HCT116 (cell line): ENCODE data around the gene RIN1. TPM values are rescaled to one million over a fixed set of nuclear protein-coding genes. Genes with fewer than 3 reads are reported as not detected.
"Not testable (repeated sequence)": the region's sequence is repeated elsewhere in the genome, so short reads cannot be mapped to it uniquely, and the experiment has no call there.

ENCODE experiments used
- ATAC-seq: fragments of 200-7000 bp; cut with Tn5 transposase; 2 replicates; pipeline ENCODE4 v1.9.1; 2020; ENCODE audit warnings: mild to moderate bottlenecking, moderate library complexity
- BruUV-seq: library from RNA; stranded (reverse); fragments of 400-500 nt; replicated peaks from 2 replicates; lab custom pipeline; 2021; lab: Mats Ljungman, UMichigan
- CTCF ChIA-PET: fragments of 300-600 bp; sonication (Branson Sonifier 250); formaldehyde crosslinking; loops from one replicate; lab custom pipeline; 2021; ENCODE audit warnings: antibody characterized with exemption; lab: Charles Lee
- POLR2A ChIA-PET: fragments of 300-600, 350-600 bp; sonication (Branson Sonifier 250); formaldehyde crosslinking; loops from one replicate; lab custom pipeline; 2021; ENCODE audit warnings: antibody characterized with exemption; lab: Charles Lee
- RAD21 ChIA-PET, 2 experiments: fragments of 300-600 bp; sonication (Branson Sonifier 250); formaldehyde crosslinking; loops; one replicate each; lab custom pipeline; 2023; ENCODE audit warnings: low total read pairs in 2 of 2; ENCODE audit not compliant: uncharacterized antibody in 2 of 2, unreplicated experiment in 2 of 2, low non-redundant PET in 1 of 2; lab: Charles Lee
- DNase-seq: peaks from one replicate; pipeline ENCODE4 v3.0.0-alpha.2; 2010; ENCODE audit warnings: low read depth, low spot score
- H2AFZ ChIP-seq: fragments of 200-600 bp; shearing (Covaris generic), sonication (generic); 2 replicates; pipeline ENCODE4 v1.6.1; 2017; ENCODE audit warnings: low read depth, mixed run types, mixed read lengths, antibody characterized with exemption, low read length; ENCODE audit not compliant: poor library complexity, severe bottlenecking
- H3K27ac ChIP-seq: 2 replicates; pipeline ENCODE4 v1.5.1; 2012; ENCODE audit warnings: low read depth, low read length
- H3K27me3 ChIP-seq: fragments of 200-600 bp; sonication (generic); 2 replicates; pipeline ENCODE4 v1.6.1; 2016; ENCODE audit warnings: mixed run types, low read length, mixed read lengths; ENCODE audit not compliant: insufficient read depth
- H3K36me3 ChIP-seq, 2 experiments: fragments of 200-500 bp in 1 of 2; fragments of 200-600 bp in 1 of 2; sonication (Bioruptor generic) in 1 of 2; sonication (generic) in 1 of 2; 2 replicates each; pipeline versions ENCODE4 v1.5.1 to v1.6.1; 2014 to 2016; ENCODE audit warnings: low read length in 2 of 2, inconsistent platforms in 1 of 2, mixed read lengths in 1 of 2, mixed run types in 1 of 2; ENCODE audit not compliant: insufficient read depth in 2 of 2, control insufficient read depth in 1 of 2
- H3K4me1 ChIP-seq, 2 experiments: fragments of 200-600 bp in 1 of 2; sonication (generic) in 1 of 2; 2 replicates each; pipeline versions ENCODE4 v1.5.1 to v1.6.1; 2012 to 2017; ENCODE audit warnings: low read length in 2 of 2, inconsistent platforms in 1 of 2, mild to moderate bottlenecking in 1 of 2, mixed read lengths in 1 of 2, mixed run types in 1 of 2, moderate library complexity in 1 of 2; ENCODE audit not compliant: insufficient read depth in 2 of 2, control insufficient read depth in 1 of 2
- H3K4me2 ChIP-seq: fragments of 200-600 bp; sonication (generic); 2 replicates; pipeline ENCODE4 v1.6.1; 2017; ENCODE audit warnings: mixed run types, low read length, mixed read lengths
- H3K4me3 ChIP-seq, 2 experiments: fragments of 200-600 bp in 1 of 2; sonication (generic) in 1 of 2; replicated peaks in 1 of 2; 2 replicates each; pipeline ENCODE4 v1.5.1; 2011 to 2016; ENCODE audit warnings: low read length in 2 of 2, control low read depth in 1 of 2, low read depth in 1 of 2, mild to moderate bottlenecking in 1 of 2, mixed read lengths in 1 of 2, mixed run types in 1 of 2
- H3K79me2 ChIP-seq: fragments of 200-600 bp; sonication (generic); 2 replicates; pipeline ENCODE4 v1.6.1; 2017; ENCODE audit warnings: mild to moderate bottlenecking, mixed run types, low read length, moderate library complexity, mixed read lengths; ENCODE audit not compliant: insufficient read depth
- H3K9ac ChIP-seq: fragments of 200-600 bp; sonication (generic); 2 replicates; pipeline ENCODE4 v1.6.1; 2016; ENCODE audit warnings: low read length, mixed read lengths
- H3K9me2 ChIP-seq: fragments of 200-600 bp; sonication (generic), shearing (Covaris generic); 2 replicates; pipeline ENCODE4 v1.6.1; 2017; ENCODE audit warnings: mixed run types, mild to moderate bottlenecking, moderate library complexity; ENCODE audit not compliant: insufficient read depth
- H3K9me3 ChIP-seq, 2 experiments: fragments of 200-500 bp in 1 of 2; fragments of 200-600 bp in 1 of 2; sonication (Bioruptor generic) in 1 of 2; sonication (generic) in 1 of 2; 2 replicates each; pipeline ENCODE4 v1.6.1; 2014 to 2017; ENCODE audit warnings: low read length in 2 of 2, mixed read lengths in 2 of 2, inconsistent platforms in 1 of 2, low read depth in 1 of 2, mild to moderate bottlenecking in 1 of 2, mixed run types in 1 of 2, moderate library complexity in 1 of 2; ENCODE audit not compliant: control insufficient read depth in 1 of 2, insufficient read depth in 1 of 2
- H4K20me1 ChIP-seq: fragments of 200-600 bp; sonication (generic), shearing (Covaris generic); 2 replicates; pipeline ENCODE4 v1.6.1; 2017; ENCODE audit warnings: mixed run types, mild to moderate bottlenecking, moderate library complexity; ENCODE audit not compliant: insufficient read depth
- CBX3 ChIP-seq: IDR thresholded peaks from 2 replicates; pipeline ENCODE4 v1.6.1; 2012; ENCODE audit warnings: low read depth
- CEBPB ChIP-seq: IDR thresholded peaks from 2 replicates; pipeline ENCODE4 v1.6.1; 2012; ENCODE audit warnings: low read depth
- ELF1 ChIP-seq: IDR thresholded peaks from 2 replicates; pipeline ENCODE4 v1.6.1; 2012; ENCODE audit warnings: low read depth, borderline replicate concordance
- FOSL1 ChIP-seq: IDR thresholded peaks from 2 replicates; pipeline ENCODE4 v1.6.1; 2012; ENCODE audit warnings: low read depth
- POLR2A ChIP-seq: IDR thresholded peaks from 2 replicates; pipeline ENCODE4 v1.7.0; 2011; ENCODE audit warnings: borderline replicate concordance; ENCODE audit not compliant: insufficient read depth, insufficient read length; ENCODE audit errors: extremely low read depth
- REST ChIP-seq: IDR thresholded peaks from 2 replicates; pipeline ENCODE4 v1.6.1; 2012; ENCODE audit warnings: low read depth
- TCF7L2 ChIP-seq: IDR thresholded peaks from 2 replicates; pipeline ENCODE4 v1.7.0; 2011; ENCODE audit warnings: borderline replicate concordance, inconsistent platforms; ENCODE audit not compliant: insufficient read depth, insufficient read length; ENCODE audit errors: extremely low read depth
- ZBTB33 ChIP-seq: IDR thresholded peaks from 2 replicates; pipeline ENCODE4 v1.6.1; 2011; ENCODE audit warnings: mild to moderate bottlenecking, low read length, moderate library complexity; ENCODE audit not compliant: insufficient replicate concordance; ENCODE audit errors: extremely low read depth
- ZNF274 ChIP-seq: fragments of 200-500 bp; sonication (Bioruptor generic); IDR thresholded peaks from 2 replicates; pipeline ENCODE4 v1.6.1; 2014; ENCODE audit warnings: mild to moderate bottlenecking, low read depth, low read length, inconsistent platforms
- intact Hi-C: fragments of 100-400 bp; cut with micrococcal nuclease; formaldehyde crosslinking; loops from 2 replicates; pipeline ENCODE4 v1.10.0; 2022
- total RNA-seq: library from RNA; stranded (reverse); gene quantifications from one replicate; pipeline ENCODE4 v1.2.1, GENCODE V29; 2021; ENCODE audit not compliant: unreplicated experiment
- TF ChIP-seq, protein P1 (sequence below): IDR thresholded peaks from 2 replicates; pipeline ENCODE4 v1.6.1; 2012

The RIN1 gene
- total RNA-seq, 1 experiment from 2014 or later: 38.7 TPM

DNA sequence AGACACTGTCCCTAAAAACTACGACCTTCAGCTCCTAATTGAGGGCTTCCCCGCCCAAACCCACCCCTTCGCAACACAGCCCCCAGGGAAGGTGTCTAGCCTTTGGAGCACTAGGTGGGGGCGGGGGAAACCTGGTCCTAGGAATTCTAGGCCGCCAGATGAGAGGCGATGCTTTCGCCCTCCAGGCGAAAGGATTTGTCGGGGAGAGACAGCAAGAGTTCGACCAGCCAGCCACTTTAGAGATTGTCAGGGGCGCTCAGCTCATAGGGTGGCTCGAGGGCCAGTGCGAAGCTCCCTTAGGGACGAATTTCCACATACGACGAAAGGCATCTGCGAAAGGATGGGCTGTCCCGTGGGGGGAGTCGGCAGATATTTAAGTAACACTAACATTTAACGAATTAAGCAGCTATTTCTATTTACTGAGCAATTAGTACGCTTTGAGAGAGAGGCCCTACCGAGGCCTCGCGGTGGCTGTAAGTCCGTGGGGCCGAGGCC lies 24.7 kb downstream of the RIN1 start:
- no peak for DNase-seq
- no peaks in the 10 kb centered on the region for H3K9me2 ChIP-seq
- H3K79me2 ChIP-seq: no peaks in the 10 kb centered on the region
- H3K4me1 ChIP-seq: peaks cover 16 to 37% of the 10 kb centered on the region in 2 experiments
- H3K9ac ChIP-seq: peak overlapping the region; percentile 71
- TSS peak; percentile 73 for BruUV-seq
- H2AFZ ChIP-seq: peak overlapping the region; percentile 74
- H3K27me3 ChIP-seq: no peaks in the 10 kb centered on the region
- peak overlapping the region; percentile 41 to 57 for H3K4me3 ChIP-seq
- no peaks in the 10 kb centered on the region for H3K36me3 ChIP-seq
- no peaks in the 10 kb centered on the region for H3K9me3 ChIP-seq
- no peaks in the 10 kb centered on the region for H4K20me1 ChIP-seq
- intact Hi-C loops: loop anchor here (1.0 to 5.0 kb wide), 3 partner anchors 61 to 119 kb away; partner anchors contain the start of gene SLC29A2
- H3K4me2 ChIP-seq: peak overlapping the region; percentile 99
- ChIA-PET RAD21 (interaction anchor here (1.8 to 2.9 kb wide), 3 partner anchors 24 to 75 kb away, joined by 6 to 17 read pairs (median 12); partner anchors contain the start of gene RIN1 (in 2 of the 2)), CTCF (interaction anchor here (0.6 to 3.4 kb wide), 22 partner anchors 9 to 367 kb away, joined by 3 to 121 read pairs (median 10); partner anchors contain the start of genes BRMS1, MRPL11, RBM4B and RIN1), POLR2A (interaction anchor here (0.7 to 3.0 kb wide), 7 partner anchors 10 to 366 kb away, joined by 3 to 18 read pairs (median 7); partner anchors contain the start of genes BRMS1, RBM4B, RIN1 and YIF1A)
- ATAC-seq: peak; percentile 57
- peak overlapping the region; percentile 72 for H3K27ac ChIP-seq
- no peak for TF ChIP-seq REST
- TF ChIP-seq FOSL1: no peak
- TF ChIP-seq, protein P1, sequence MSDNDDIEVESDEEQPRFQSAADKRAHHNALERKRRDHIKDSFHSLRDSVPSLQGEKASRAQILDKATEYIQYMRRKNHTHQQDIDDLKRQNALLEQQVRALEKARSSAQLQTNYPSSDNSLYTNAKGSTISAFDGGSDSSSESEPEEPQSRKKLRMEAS: no peak
- TF ChIP-seq ZBTB33: no peak
- no peak for TF ChIP-seq ELF1
- no peak for TF ChIP-seq TCF7L2
- no peak for TF ChIP-seq CEBPB
- no peak for TF ChIP-seq CBX3
- no peak for TF ChIP-seq ZNF274
- no peak for TF ChIP-seq POLR2A

DNA sequence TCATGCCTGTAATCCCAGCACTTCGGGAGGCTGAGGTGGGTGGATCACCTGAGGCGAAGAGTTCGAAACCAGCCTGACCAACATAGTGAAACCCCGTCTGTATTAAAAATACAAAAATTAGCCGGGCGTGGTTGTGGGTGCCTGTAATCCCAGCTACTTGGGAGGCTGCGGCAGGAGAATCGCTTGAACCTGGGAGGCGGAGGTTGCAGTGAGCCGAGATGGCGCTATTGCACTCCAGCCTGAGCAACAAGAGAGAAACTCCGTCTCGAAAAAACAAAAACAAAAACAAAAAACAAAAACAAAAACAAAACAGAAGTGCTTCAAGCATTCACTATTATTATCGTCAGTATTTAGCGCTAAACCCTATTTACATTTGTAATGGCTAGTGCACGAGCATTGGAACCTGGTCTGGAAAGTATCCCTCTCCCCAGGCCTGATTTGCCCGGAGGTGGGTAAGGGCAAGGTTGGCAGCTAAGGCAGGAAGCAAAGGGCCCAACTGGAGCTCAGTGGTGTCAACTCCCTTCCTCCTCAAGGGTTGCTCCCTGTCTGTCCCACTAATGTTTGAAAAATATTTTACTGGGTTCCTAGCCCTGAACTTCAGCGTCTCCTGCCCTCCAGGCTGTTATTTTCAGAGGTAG lies 25.3 kb downstream of the RIN1 start:
- CTCF ChIA-PET: interaction anchor here (0.6 to 3.4 kb wide), 19 partner anchors 9 to 367 kb away, joined by 3 to 121 read pairs (median 10); partner anchors contain the start of genes MRPL11, RBM4B, RIN1 and TMEM151A
- intact Hi-C loops: loop anchor here (1.0 to 5.0 kb wide), 3 partner anchors 61 to 119 kb away; partner anchors contain the start of gene SLC29A2
- RAD21 ChIA-PET: interaction anchor here (1.8 to 2.9 kb wide), 3 partner anchors 25 to 75 kb away, joined by 6 to 17 read pairs (median 12); partner anchors contain the start of gene RIN1 (in 2 of the 2)
- not testable (repeated sequence) for H4K20me1 ChIP-seq, ATAC-seq, H3K9ac ChIP-seq, H3K9me2 ChIP-seq, H3K27ac ChIP-seq, BruUV-seq, H3K9me3 ChIP-seq, H3K4me2 ChIP-seq, H3K27me3 ChIP-seq, DNase-seq, H3K36me3 ChIP-seq, H3K79me2 ChIP-seq, H3K4me3 ChIP-seq
- POLR2A ChIA-PET: interaction anchor here (0.5 to 3.0 kb wide), 7 partner anchors 9 to 401 kb away, joined by 3 to 18 read pairs (median 7); partner anchors contain the start of genes RBM4B, RIN1 and YIF1A
- peaks cover 16 to 37% of the 10 kb centered on the region in 2 experiments for H3K4me1 ChIP-seq
- peak overlapping the region; percentile 16 for H2AFZ ChIP-seq
